ENCODE data around the gene TMEM198. TPM values are rescaled to one million over a fixed set of nuclear protein-coding genes. Genes with fewer than 3 reads are reported as not detected.
A peak's percentile ranks its signal among the peaks of the same experiment; 100 is the strongest.

TMEM198 gene
- total RNA-seq, 1 donor from 2014 or later = 1.6 TPM

GRCh38 chr2:219539926-219540678 lies 3.7 kb upstream of the TMEM198 start:
- TF ChIP-seq CTCF (conservative IDR thresholded peaks at IDR 0.05; ENCODE audit: low read depth, low read length) = no peak
- DNase-seq (ENCODE audit: low read depth) = no peak
- no peak overlapping the region for H3K4me3 ChIP-seq (ENCODE audit: low read depth, low read length)

GRCh38 chr2:219540784-219541504 lies 2.9 kb upstream of the TMEM198 start:
- no peak for TF ChIP-seq CTCF (conservative IDR thresholded peaks at IDR 0.05; ENCODE audit: low read depth, low read length)
- no peak for DNase-seq (ENCODE audit: low read depth)
- no peak overlapping the region for H3K4me3 ChIP-seq (ENCODE audit: low read depth, low read length)

- TF ChIP-seq CTCF (conservative IDR thresholded peaks at IDR 0.05; ENCODE audit: low read depth, low read length) = peak; percentile 96
- peak overlapping the region; percentile 71 for H3K4me3 ChIP-seq (ENCODE audit: low read depth, low read length)
- DNase-seq (ENCODE audit: low read depth) = no peak
Observed at GRCh38 chr2:219541611-219542180, 2.1 kb upstream of the TMEM198 start.

GRCh38 chr2:219542931-219543595 lies 765 bp upstream of the TMEM198 start:
- no peak for DNase-seq (ENCODE audit: low read depth)
- TF ChIP-seq CTCF (conservative IDR thresholded peaks at IDR 0.05; ENCODE audit: low read depth, low read length) = no peak
- peak overlapping the region; percentile 71 for H3K4me3 ChIP-seq (ENCODE audit: low read depth, low read length)

GRCh38 chr2:219544567-219544966 lies 739 bp downstream of the TMEM198 start:
- H3K4me3 ChIP-seq (ENCODE audit: low read depth, low read length) = peak overlapping the region; percentile 71
- no peak for DNase-seq (ENCODE audit: low read depth)
- TF ChIP-seq CTCF (conservative IDR thresholded peaks at IDR 0.05; ENCODE audit: low read depth, low read length) = no peak

- no peak for DNase-seq (ENCODE audit: low read depth)
- H3K4me3 ChIP-seq (ENCODE audit: low read depth, low read length) = no peak overlapping the region
- TF ChIP-seq CTCF (conservative IDR thresholded peaks at IDR 0.05; ENCODE audit: low read depth, low read length) = no peak
Observed at GRCh38 chr2:219545295-219545942, 1.6 kb downstream of the TMEM198 start.
